Heart right ventricle (tissue), 16 donors: ENCODE measurements around the gene SLAMF7. TPM values are rescaled to one million over a fixed set of nuclear protein-coding genes. Genes with fewer than 3 reads are reported as not detected.

Experiments
- ATAC-seq, 8 donors: fragments of 200-7000 bp; cut with Tn5 transposase; one replicate each; pipeline ENCODE4 v1.9.1; 2020; ENCODE audit warnings: mild to moderate bottlenecking in 8 of 8, moderate library complexity in 8 of 8, moderate number of reproducible peaks in 1 of 8
- DNase-seq, 2 donors: peaks; one replicate each; pipeline ENCODE4 v3.0.0-alpha.2; 2020
- H3K27ac ChIP-seq, 10 donors: fragments of 200-600 bp; sonication (generic) in 2 of 10; one replicate each; pipeline versions ENCODE4 v1.5.0 to v1.8.0; 2020 to 2022; ENCODE audit warnings: mild to moderate bottlenecking in 3 of 10
- H3K27me3 ChIP-seq, 7 donors: fragments of 200-600 bp; one replicate each; pipeline ENCODE4 v1.8.0; 2021 to 2022; ENCODE audit warnings: mild to moderate bottlenecking in 2 of 7
- H3K36me3 ChIP-seq, 9 donors: fragments of 200-600 bp; sonication (generic) in 1 of 9; one replicate each; pipeline versions ENCODE4 v1.5.0 to v1.8.0; 2020 to 2022; ENCODE audit warnings: mild to moderate bottlenecking in 2 of 9
- H3K4me1 ChIP-seq, 9 donors: fragments of 200-600 bp; sonication (generic) in 1 of 9; one replicate each; pipeline versions ENCODE4 v1.5.0 to v1.8.0; 2020 to 2022; ENCODE audit warnings: mild to moderate bottlenecking in 4 of 9
- H3K4me3 ChIP-seq, 10 donors: fragments of 200-600 bp; sonication (generic) in 2 of 10; one replicate each; pipeline versions ENCODE4 v1.5.0 to v1.8.0; 2020 to 2022; ENCODE audit warnings: mild to moderate bottlenecking in 7 of 10, moderate library complexity in 2 of 10
- H3K9me3 ChIP-seq, 11 donors: fragments of 200-600 bp in 10 of 11; sonication (generic) in 2 of 11; one replicate each; pipeline versions ENCODE4 v1.5.0 to v1.8.0; 2013 to 2022; ENCODE audit warnings: mild to moderate bottlenecking in 2 of 11, control low read depth in 1 of 11, moderate library complexity in 1 of 11
- WGBS, 2 donors: extraction: QIAGEN DNeasy Blood & Tissue Kit; methylation state at CpG; one replicate each; pipeline ENCODE4 v1.1.7; 2013; ENCODE audit warnings: inconsistent platforms in 1 of 2; 5-methylcytosine and 5-hydroxymethylcytosine counted together
- intact Hi-C, 10 donors: fragments of 100-400 bp; cut with DNase I; formaldehyde crosslinking; loops; one replicate each; pipeline versions ENCODE4 v1.11.1 to v1.14.2; 2022
- polyA plus RNA-seq, 2 donors: library from polyadenylated mRNA; stranded (reverse); fragments of 200-250 nt; gene quantifications; one replicate each; pipeline ENCODE4 v1.2.3, GENCODE V29; 2013
- total RNA-seq, 10 donors: library from RNA; stranded (reverse); fragmentation: NEBNext Ultra II Directional in 3 of 10; extraction: Animal tissue kit (Norgen Biotek cat#: 25700) in 3 of 10; gene quantifications; one replicate each; pipeline versions ENCODE4 v1.2.1 to v1.2.4, GENCODE V29; 2021 to 2023
- TF ChIP-seq, protein P1 (sequence below), 9 donors: fragments of 200-600 bp; sonication (generic) in 2 of 9; IDR thresholded peaks; one replicate each; pipeline versions ENCODE4 v1.5.0 to v1.8.0; 2021 to 2022; ENCODE audit warnings: antibody characterized with exemption in 9 of 9, mild to moderate bottlenecking in 5 of 9, moderate library complexity in 1 of 9
- donor health status: Arrhythmogenic right ventricular cardiomyopathy.
- donor health status: ischemic (EF 13 %, LVEDD 7.1; RV severe dilation, severe dysfunction).
- donor health status: healthy with polysubstance abuse.
- donor health status: DM: no; HTN: yes; CAD: no.
- donor health status: DM: no; HTN: no; CAD: no.
- donor health status: ischemic (EF 25% LVEDD 6.9; RV normal size, moderate dysfunction).
- donor health status: ischemic (EF 25% LVEDD 5.7; RV mildly dilated, moderate dysfunction).
- donor health status: healthy.
- donor health status: DM: yes; HTN: yes; CAD: no.
- donor health status: Ischemic cardiomyopathy.
- donor health status: ischemic (EF 35%, LVEDD 5.7; RV mildly dilated, moderate dysfunction).
- donor health status: nonischemic (EF 11% LVEDD 7.7; RV severe dilation, severe dysfunction).
- donor health status: DM: yes; HTN: yes; CAD: no.
- donor health status: PGD.
- donor health status: ischemic (EF 29% LVEDD 5.4; RV normal size, mild dysfunction).
- donor health status: nonischemic (EF 23%, LVEDD 6.1; RV moderate dilation, normal function).

The SLAMF7 gene
- total and polyA plus RNA-seq, 12 donors = 0.11 to 19.4 (median 0.28) TPM

DNA sequence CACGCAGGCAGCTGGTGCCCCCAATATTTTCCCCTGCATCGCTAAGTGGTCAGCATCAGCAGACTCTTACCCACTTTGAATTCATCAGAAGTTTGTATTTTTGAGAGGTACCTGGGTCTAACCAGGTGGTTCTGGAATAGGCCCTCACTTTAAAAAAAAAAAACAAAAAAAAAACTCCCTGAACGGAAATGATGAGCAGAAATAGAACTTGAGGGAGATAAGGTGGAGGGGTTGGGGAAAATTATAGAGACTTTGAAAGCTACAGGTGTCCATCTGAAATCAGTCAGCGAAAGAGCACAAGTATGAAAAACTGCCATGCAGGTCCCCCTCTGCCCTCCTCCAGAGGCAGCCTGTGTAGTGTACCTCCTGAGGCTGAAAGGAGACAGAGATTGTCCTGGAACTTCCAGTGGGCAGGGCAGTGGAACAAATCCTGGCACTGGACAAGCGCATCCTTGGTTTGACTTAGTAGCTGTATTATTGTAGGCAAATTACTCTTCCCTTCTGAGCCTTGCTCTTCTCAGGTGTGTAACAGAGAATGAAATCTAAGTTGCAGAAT, 1.2 kb downstream of the SLAMF7 start:
- Histone ChIP-seq H3K27ac (peak overlapping the region in 1 of 10 donors; percentile 79), H3K4me1 (peaks cover 0 to 47% (median 0%) of the 10 kb centered on the region in 9 donors), H3K36me3 (no peaks in the 10 kb centered on the region), H3K4me3 (peak overlapping the region in 1 of 10 donors; percentile 42), H3K9me3 (peaks cover 0 to 17% (median 0%) of the 10 kb centered on the region in 11 donors), H3K27me3 (peaks cover 0 to 6% (median 0%) of the 10 kb centered on the region in 7 donors)
- WGBS, 2 donors = 81 to 82% methylated on average over 5 of the region's 5 CpGs
- TF ChIP-seq, protein P1, sequence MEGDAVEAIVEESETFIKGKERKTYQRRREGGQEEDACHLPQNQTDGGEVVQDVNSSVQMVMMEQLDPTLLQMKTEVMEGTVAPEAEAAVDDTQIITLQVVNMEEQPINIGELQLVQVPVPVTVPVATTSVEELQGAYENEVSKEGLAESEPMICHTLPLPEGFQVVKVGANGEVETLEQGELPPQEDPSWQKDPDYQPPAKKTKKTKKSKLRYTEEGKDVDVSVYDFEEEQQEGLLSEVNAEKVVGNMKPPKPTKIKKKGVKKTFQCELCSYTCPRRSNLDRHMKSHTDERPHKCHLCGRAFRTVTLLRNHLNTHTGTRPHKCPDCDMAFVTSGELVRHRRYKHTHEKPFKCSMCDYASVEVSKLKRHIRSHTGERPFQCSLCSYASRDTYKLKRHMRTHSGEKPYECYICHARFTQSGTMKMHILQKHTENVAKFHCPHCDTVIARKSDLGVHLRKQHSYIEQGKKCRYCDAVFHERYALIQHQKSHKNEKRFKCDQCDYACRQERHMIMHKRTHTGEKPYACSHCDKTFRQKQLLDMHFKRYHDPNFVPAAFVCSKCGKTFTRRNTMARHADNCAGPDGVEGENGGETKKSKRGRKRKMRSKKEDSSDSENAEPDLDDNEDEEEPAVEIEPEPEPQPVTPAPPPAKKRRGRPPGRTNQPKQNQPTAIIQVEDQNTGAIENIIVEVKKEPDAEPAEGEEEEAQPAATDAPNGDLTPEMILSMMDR (IDR thresholded peaks at IDR 0.05) = no peak
- intact Hi-C loops = no loop called here
- DNase-seq (no peak), ATAC-seq (no peak)

DNA sequence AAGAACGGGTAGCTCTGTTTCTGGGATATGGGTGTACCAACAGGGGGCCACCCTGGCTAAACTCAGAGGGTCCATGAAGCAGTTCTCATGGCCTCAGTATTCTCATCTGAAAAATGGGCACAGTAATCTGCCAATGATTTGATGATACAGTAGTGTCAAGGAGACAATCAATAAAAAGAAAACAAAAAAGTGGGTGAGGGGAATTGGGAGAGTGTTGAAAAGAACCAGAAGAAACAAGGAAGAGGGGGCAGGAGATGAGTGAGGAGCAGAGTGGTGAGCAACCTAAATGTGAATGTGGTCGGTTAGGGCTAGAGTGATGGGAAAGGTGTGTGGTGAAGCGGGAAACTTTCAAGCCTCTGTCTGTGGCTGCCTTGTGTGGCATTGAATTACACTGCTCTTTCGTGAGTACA, 2.0 kb downstream of the SLAMF7 start:
- ATAC-seq (no peak), DNase-seq (no peak)
- peaks cover 0 to 6% (median 0%) of the 10 kb centered on the region in 7 donors for H3K27me3 ChIP-seq
- H3K36me3 ChIP-seq = no peaks in the 10 kb centered on the region
- TF ChIP-seq, protein P1 (IDR thresholded peaks at IDR 0.05) = no peak
- peak overlapping the region in 1 of 10 donors; percentile 73 for H3K27ac ChIP-seq
- peaks cover 0 to 17% (median 0%) of the 10 kb centered on the region in 11 donors for H3K9me3 ChIP-seq
- peaks cover 0 to 51% (median 0%) of the 10 kb centered on the region in 9 donors for H3K4me1 ChIP-seq
- intact Hi-C loops = no loop called here
- 89 to 92% methylated on average over 4 of the region's 4 CpGs for WGBS, 2 donors
- peak overlapping the region in 1 of 10 donors; percentile 42 for H3K4me3 ChIP-seq

DNA sequence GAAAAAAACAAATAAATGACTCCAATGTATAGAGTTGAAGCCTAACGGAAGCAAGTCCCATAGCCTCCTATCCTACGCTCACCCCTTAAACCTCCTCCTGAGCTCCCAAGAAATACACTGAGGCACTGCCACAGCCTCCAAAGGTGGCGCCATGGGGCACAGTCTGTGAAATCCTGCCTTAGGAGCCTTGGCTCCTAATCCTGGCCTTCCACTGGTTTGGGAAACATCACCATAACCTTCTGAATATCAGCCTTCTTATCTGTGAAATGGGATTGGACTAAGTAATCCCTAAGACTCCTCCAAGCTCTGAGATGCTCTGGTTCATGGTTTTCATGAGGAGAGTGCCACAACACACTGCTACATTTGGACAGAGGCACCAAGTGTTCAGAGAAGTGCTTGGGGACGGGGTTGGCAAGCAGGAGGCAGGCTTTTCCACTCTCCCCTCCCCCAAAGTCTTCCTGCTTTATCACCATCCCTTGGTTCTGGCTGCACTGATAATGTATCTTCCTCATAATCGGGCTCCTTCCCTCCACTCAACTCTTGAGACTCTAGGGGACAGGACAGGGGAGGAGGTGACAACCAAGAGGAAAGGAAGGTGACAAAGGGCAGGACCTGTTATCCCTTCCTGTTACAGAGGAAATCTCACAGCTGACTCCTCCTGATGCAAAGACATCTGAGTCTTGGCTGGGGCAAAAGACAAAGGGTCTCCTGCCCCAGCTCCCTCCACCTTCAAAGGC, 2.7 kb downstream of the SLAMF7 start:
- H3K4me3 ChIP-seq = peak overlapping the region in 1 of 10 donors; percentile 42
- H3K27ac ChIP-seq = peak overlapping the region in 1 of 10 donors; percentile 73
- no peaks in the 10 kb centered on the region for H3K36me3 ChIP-seq
- 60 to 68% methylated on average over 5 of the region's 5 CpGs for WGBS, 2 donors
- peaks cover 0 to 6% (median 0%) of the 10 kb centered on the region in 7 donors for H3K27me3 ChIP-seq
- H3K4me1 ChIP-seq = peaks cover 0 to 51% (median 0%) of the 10 kb centered on the region in 9 donors
- DNase-seq (no peak), ATAC-seq (no peak)
- peaks cover 0 to 11% (median 0%) of the 10 kb centered on the region in 11 donors for H3K9me3 ChIP-seq
- TF ChIP-seq, protein P1 (IDR thresholded peaks at IDR 0.05) = no peak
- intact Hi-C loops = no loop called here

DNA sequence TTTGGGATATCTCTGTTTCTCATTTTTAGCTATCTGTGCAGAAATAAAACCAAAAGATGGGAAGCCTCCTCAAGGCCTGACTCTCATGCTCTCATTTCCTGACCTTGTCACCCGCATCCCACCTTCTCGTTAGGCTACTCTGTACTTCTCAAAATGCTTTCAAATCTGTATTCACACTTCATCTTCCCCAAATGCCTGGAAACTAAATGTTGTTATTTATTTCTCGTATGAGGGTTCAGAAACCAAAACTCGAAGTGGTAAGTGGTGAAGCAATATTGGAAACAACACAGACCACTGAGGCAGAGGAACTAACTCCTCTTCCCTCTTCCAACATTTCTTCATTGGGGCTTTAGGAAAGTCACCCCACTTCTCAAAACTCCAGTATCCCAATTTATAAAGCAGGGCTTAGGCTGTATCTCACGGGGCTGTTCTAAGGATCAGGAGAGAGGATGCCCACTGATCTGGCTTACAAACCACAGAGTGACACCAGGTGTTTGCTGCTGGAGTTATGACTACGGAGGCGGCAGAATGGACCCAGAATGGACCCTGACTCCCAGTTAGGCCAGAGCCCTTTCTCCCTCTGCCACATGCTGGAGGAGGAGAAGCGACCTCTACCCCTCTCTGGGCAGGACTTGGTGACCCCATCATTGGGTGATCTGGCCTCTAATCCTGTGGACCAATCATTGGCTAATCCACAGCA, 3.5 kb downstream of the SLAMF7 start:
- H3K36me3 ChIP-seq = no peaks in the 10 kb centered on the region
- ATAC-seq (no peak), DNase-seq (no peak)
- peak overlapping the region in 1 of 10 donors; percentile 73 for H3K27ac ChIP-seq
- TF ChIP-seq, protein P1 (IDR thresholded peaks at IDR 0.05) = no peak
- H3K9me3 ChIP-seq = peaks cover 0 to 3% (median 0%) of the 10 kb centered on the region in 11 donors
- H3K4me3 ChIP-seq = peak overlapping the region in 1 of 10 donors; percentile 42
- intact Hi-C loops = no loop called here
- 83 to 87% methylated on average over 8 of the region's 8 CpGs for WGBS, 2 donors
- peaks cover 0 to 6% (median 0%) of the 10 kb centered on the region in 7 donors for H3K27me3 ChIP-seq
- peaks cover 0 to 51% (median 0%) of the 10 kb centered on the region in 9 donors for H3K4me1 ChIP-seq
